ENCODE data around the gene IL4I1.

GRCh38 chr19:49849433-49850220 is 47.1 kb downstream of the IL4I1 start:
- no peak for TF ChIP-seq POLR2A (IDR thresholded peaks at IDR 0.05)
- no peak for TF ChIP-seq CTCF (IDR thresholded peaks at IDR 0.05 in 4 of 5, conservative IDR thresholded peaks at IDR 0.05 in 1 of 5)
